ENCODE results near the gene PRSS1. TPM values are rescaled to one million over a fixed set of nuclear protein-coding genes. Genes with fewer than 3 reads are reported as not detected.
"Not testable (repeated sequence)": the region's sequence is repeated elsewhere in the genome, so short reads cannot be mapped to it uniquely, and the experiment has no call there.

The PRSS1 gene
- total RNA-seq, 2 experiments from 2014 or later = not detected

GRCh38 chr7:142745091-142745635 lies 4.1 kb upstream of the PRSS1 start:
- ChIA-PET POLR2A (no interaction called here), CTCF (no interaction called here)

GRCh38 chr7:142745745-142746144 lies 3.5 kb upstream of the PRSS1 start:
- ChIA-PET CTCF (no interaction called here), POLR2A (no interaction called here)

- ChIA-PET CTCF (no interaction called here), POLR2A (no interaction called here)
Measured at GRCh38 chr7:142746264-142746663, 3.0 kb upstream of the PRSS1 start.

- POLR2A ChIA-PET, CTCF ChIA-PET: not testable (repeated sequence)
Measured at GRCh38 chr7:142748410-142748809, 862 bp upstream of the PRSS1 start.

- CTCF ChIA-PET = no interaction called here
Measured at GRCh38 chr7:142750321-142750938, 1.2 kb downstream of the PRSS1 start.

GRCh38 chr7:142751526-142752175 lies 2.4 kb downstream of the PRSS1 start:
- CTCF ChIA-PET, POLR2A ChIA-PET: not testable (repeated sequence)

More at GRCh38 chr7:142750321-142750938, 1.2 kb downstream of the PRSS1 start:
- POLR2A ChIA-PET = no interaction called here

GRCh38 chr7:142752376-142753225 lies 3.3 kb downstream of the PRSS1 start:
- ChIA-PET POLR2A (no interaction called here), CTCF (no interaction called here)

- CTCF ChIA-PET = no interaction called here
- POLR2A ChIA-PET = no interaction called here
Measured at GRCh38 chr7:142753366-142753765, 4.1 kb downstream of the PRSS1 start.

GRCh38 chr7:142753925-142754491 lies 4.7 kb downstream of the PRSS1 start:
- CTCF ChIA-PET, POLR2A ChIA-PET: not testable (repeated sequence)

- CTCF ChIA-PET = no interaction called here
- POLR2A ChIA-PET = no interaction called here
Measured at GRCh38 chr7:142754681-142755575, 5.7 kb downstream of the PRSS1 start.

GRCh38 chr7:142758312-142758711 lies 9.0 kb downstream of the PRSS1 start:
- CTCF ChIA-PET, POLR2A ChIA-PET: not testable (repeated sequence)

- POLR2A ChIA-PET = no interaction called here
- CTCF ChIA-PET = no interaction called here
Measured at GRCh38 chr7:142759433-142759832, 10.2 kb downstream of the PRSS1 start.

GRCh38 chr7:142760071-142760642 lies 10.9 kb downstream of the PRSS1 start:
- CTCF ChIA-PET = no interaction called here
- POLR2A ChIA-PET = no interaction called here

GRCh38 chr7:142761606-142762005 lies 12.3 kb downstream of the PRSS1 start:
- CTCF ChIA-PET, POLR2A ChIA-PET: not testable (repeated sequence)

- ChIA-PET CTCF (no interaction called here), POLR2A (no interaction called here)
Measured at GRCh38 chr7:142762104-142762503, 12.8 kb downstream of the PRSS1 start.

GRCh38 chr7:142767451-142767850 lies 18.2 kb downstream of the PRSS1 start:
- CTCF ChIA-PET = no interaction called here
- POLR2A ChIA-PET = no interaction called here

- CTCF ChIA-PET = no interaction called here
Measured at GRCh38 chr7:142767861-142768260, 18.6 kb downstream of the PRSS1 start.

GRCh38 chr7:142768885-142769284 lies 19.6 kb downstream of the PRSS1 start:
- CTCF ChIA-PET, POLR2A ChIA-PET: not testable (repeated sequence)

More at GRCh38 chr7:142767861-142768260, 18.6 kb downstream of the PRSS1 start:
- POLR2A ChIA-PET = no interaction called here

GRCh38 chr7:142770661-142771352 lies 21.5 kb downstream of the PRSS1 start, which contains the start of gene PRSS2:
Gene PRSS2, plus strand, starts transcription at chr7:142770970. Its CDS starts 13 bp downstream, at chr7:142770983.
- ChIA-PET POLR2A (no interaction called here), CTCF (interaction anchor here (1.1 kb wide), 1 partner anchor 160 kb away, joined by 3 read pairs; no protein-coding TSS in a partner anchor)

All from activated CD8-positive, alpha-beta memory T cell treated with anti-CD3 and anti-CD28 coated beads for 36 hours (primary cell).